K562 (cell line): Measurements from ENCODE around the gene DVL3. TPM values are rescaled to one million over a fixed set of nuclear protein-coding genes. Genes with fewer than 3 reads are reported as not detected.

Experiments used
- ARNT ChIP-seq, 2 experiments: fragments of 450-650 bp; IDR thresholded peaks; 2 replicates each; pipeline ENCODE4 v1.6.1; 2016; ENCODE audit warnings: mild to moderate bottlenecking in 1 of 2
- BRD9 ChIP-seq: fragments of 450-650 bp; IDR thresholded peaks from 2 replicates; pipeline ENCODE4 v1.6.1; 2018; ENCODE audit warnings: low read depth; ENCODE audit not compliant: partially characterized antibody
- CBFA2T3 ChIP-seq: fragments of 450-650 bp; IDR thresholded peaks from 2 replicates; pipeline ENCODE4 v1.6.1; 2017
- KDM1A ChIP-seq, 2 experiments: fragments of 450-650 bp; IDR thresholded peaks; 2 replicates each; pipeline ENCODE4 v1.6.1; 2016; ENCODE audit warnings: mild to moderate bottlenecking in 2 of 2
- RAD51 ChIP-seq: fragments of 450-650 bp; IDR thresholded peaks from 2 replicates; pipeline ENCODE4 v1.7.1; 2016; ENCODE audit warnings: low read depth, mild to moderate bottlenecking, borderline replicate concordance
- SIN3A ChIP-seq, 2 experiments: fragments of 150-350 bp in 1 of 2; IDR thresholded peaks; 2 replicates each; pipeline ENCODE4 v1.6.1; 2011 to 2016; ENCODE audit warnings: borderline replicate concordance in 2 of 2, low read depth in 2 of 2, low read length in 2 of 2, mild to moderate bottlenecking in 2 of 2, moderate library complexity in 2 of 2; ENCODE audit not compliant: control insufficient read depth in 1 of 2
- SMARCE1 ChIP-seq: fragments of 450-650 bp; IDR thresholded peaks from 2 replicates; pipeline ENCODE4 v1.7.1; 2016; ENCODE audit warnings: mild to moderate bottlenecking
- polyA plus RNA-seq, 8 experiments: library from polyadenylated mRNA; depleted of rRNA in 4 of 8; stranded (reverse) in 5 of 8; unstranded in 3 of 8; fragments of >200 nt; fragmentation: Nextera tagmentation in 2 of 8; fragmentation: Illumina TruSeq in 1 of 8; extraction: Ambion mirVana in 2 of 8; extraction: Trizol in 1 of 8; gene quantifications; 2 replicates each; pipeline versions ENCODE4 v1.2.1 to v1.2.3, GENCODE V29; 2011 to 2014; ENCODE audit warnings: inconsistent platforms in 1 of 8, missing spikeins in 1 of 8
- total RNA-seq, 7 experiments: library from RNA; depleted of rRNA in 6 of 7; stranded (reverse); fragments of >200 nt in 6 of 7; fragmentation: Illumina TruSeq in 2 of 7; extraction: Trizol in 2 of 7; gene quantifications; 2 replicates each; pipeline versions ENCODE4 v1.2.1 to v1.2.3, GENCODE V29; 2011 to 2021; ENCODE audit warnings: low replicate concordance in 1 of 7
- TF ChIP-seq, protein P1 (sequence below): fragments of 450-650 bp; IDR thresholded peaks from 2 replicates; pipeline ENCODE4 v1.6.1; 2018; ENCODE audit warnings: mild to moderate bottlenecking, low read depth; ENCODE audit not compliant: partially characterized antibody
- TF ChIP-seq, protein P2 (sequence below): sonication (generic); formaldehyde crosslinking; IDR thresholded peaks from 2 replicates; pipeline ENCODE4 v1.9.0; 2022; ENCODE audit warnings: mild to moderate bottlenecking, missing genetic modification reagents
- TF ChIP-seq, protein P3 (sequence below): fragments of 450-650 bp; IDR thresholded peaks from 2 replicates; pipeline ENCODE4 v1.6.1; 2016
- TF ChIP-seq, protein P4 (sequence below), 3 experiments: IDR thresholded peaks in 2 of 3; conservative IDR thresholded peaks in 1 of 3; 2 replicates each; pipeline ENCODE4 v1.5.1; 2011 to 2012; ENCODE audit warnings: low read length in 3 of 3, mild to moderate bottlenecking in 3 of 3, control low read depth in 2 of 3, improper control_type of control experiment in 1 of 3, inconsistent platforms in 1 of 3, low read depth in 1 of 3, mixed read lengths in 1 of 3, moderate library complexity in 1 of 3; ENCODE audit not compliant: insufficient read depth in 2 of 3

The DVL3 gene
- total and polyA plus RNA-seq, 9 of the 15 experiments (the other 6 are each of a cell fraction or from before 2014, with no cell fraction given), result 3.1 to 57.9 (median 20.1) TPM

DNA sequence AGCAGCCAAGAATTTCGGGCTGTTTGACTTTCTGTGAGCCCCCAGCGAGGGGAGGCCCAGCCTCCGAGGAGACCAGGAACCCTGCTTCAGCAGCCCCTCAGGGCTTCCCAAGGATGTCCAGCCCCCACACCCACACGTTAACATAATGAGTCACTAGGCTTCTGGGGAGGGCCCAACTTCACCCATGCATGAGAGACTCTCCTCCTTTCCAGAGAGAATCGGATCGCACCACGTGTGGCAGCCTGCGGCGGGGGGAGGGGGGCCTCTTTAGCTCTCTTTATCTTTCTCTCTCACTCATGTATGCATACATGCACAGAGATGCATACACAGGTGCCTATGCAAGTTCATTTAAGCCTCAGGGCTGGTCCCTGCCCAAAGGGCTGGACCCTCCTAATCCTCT is 16.4 kb downstream of the DVL3 start (continued):
- TF ChIP-seq, protein P1, sequence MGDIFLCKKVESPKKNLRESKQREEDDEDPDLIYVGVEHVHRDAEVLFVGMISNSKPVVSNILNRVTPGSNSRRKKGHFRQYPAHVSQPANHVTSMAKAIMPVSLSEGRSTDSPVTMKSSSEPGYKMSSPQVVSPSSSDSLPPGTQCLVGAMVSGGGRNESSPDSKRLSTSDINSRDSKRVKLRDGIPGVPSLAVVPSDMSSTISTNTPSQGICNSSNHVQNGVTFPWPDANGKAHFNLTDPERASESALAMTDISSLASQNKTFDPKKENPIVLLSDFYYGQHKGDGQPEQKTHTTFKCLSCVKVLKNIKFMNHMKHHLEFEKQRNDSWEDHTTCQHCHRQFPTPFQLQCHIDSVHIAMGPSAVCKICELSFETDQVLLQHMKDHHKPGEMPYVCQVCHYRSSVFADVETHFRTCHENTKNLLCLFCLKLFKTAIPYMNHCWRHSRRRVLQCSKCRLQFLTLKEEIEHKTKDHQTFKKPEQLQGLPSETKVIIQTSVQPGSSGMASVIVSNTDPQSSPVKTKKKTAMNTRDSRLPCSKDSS, result no peak
- no peak for TF ChIP-seq BRD9
- TF ChIP-seq, protein P2, sequence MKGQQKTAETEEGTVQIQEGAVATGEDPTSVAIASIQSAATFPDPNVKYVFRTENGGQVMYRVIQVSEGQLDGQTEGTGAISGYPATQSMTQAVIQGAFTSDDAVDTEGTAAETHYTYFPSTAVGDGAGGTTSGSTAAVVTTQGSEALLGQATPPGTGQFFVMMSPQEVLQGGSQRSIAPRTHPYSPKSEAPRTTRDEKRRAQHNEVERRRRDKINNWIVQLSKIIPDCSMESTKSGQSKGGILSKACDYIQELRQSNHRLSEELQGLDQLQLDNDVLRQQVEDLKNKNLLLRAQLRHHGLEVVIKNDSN (CRISPR knock-in tag), result peak; percentile 87
- no peak for TF ChIP-seq KDM1A (IDR thresholded peaks at IDR 0.05)
- TF ChIP-seq, protein P3, sequence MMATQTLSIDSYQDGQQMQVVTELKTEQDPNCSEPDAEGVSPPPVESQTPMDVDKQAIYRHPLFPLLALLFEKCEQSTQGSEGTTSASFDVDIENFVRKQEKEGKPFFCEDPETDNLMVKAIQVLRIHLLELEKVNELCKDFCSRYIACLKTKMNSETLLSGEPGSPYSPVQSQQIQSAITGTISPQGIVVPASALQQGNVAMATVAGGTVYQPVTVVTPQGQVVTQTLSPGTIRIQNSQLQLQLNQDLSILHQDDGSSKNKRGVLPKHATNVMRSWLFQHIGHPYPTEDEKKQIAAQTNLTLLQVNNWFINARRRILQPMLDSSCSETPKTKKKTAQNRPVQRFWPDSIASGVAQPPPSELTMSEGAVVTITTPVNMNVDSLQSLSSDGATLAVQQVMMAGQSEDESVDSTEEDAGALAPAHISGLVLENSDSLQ, result no peak
- TF ChIP-seq SIN3A (IDR thresholded peaks at IDR 0.05; ENCODE audit: borderline replicate concordance in 2 of 2, control insufficient read depth in 1 of 2, low read depth in 2 of 2, low read length in 2 of 2), result peak in 1 of 2 experiments; percentile 65; a peak in 1 of 4 replicates
- peak; percentile 71 for TF ChIP-seq CBFA2T3
- TF ChIP-seq, protein P4, sequence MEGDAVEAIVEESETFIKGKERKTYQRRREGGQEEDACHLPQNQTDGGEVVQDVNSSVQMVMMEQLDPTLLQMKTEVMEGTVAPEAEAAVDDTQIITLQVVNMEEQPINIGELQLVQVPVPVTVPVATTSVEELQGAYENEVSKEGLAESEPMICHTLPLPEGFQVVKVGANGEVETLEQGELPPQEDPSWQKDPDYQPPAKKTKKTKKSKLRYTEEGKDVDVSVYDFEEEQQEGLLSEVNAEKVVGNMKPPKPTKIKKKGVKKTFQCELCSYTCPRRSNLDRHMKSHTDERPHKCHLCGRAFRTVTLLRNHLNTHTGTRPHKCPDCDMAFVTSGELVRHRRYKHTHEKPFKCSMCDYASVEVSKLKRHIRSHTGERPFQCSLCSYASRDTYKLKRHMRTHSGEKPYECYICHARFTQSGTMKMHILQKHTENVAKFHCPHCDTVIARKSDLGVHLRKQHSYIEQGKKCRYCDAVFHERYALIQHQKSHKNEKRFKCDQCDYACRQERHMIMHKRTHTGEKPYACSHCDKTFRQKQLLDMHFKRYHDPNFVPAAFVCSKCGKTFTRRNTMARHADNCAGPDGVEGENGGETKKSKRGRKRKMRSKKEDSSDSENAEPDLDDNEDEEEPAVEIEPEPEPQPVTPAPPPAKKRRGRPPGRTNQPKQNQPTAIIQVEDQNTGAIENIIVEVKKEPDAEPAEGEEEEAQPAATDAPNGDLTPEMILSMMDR (IDR thresholded peaks at IDR 0.05 in 2 of 3, conservative IDR thresholded peaks at IDR 0.05 in 1 of 3; ENCODE audit: insufficient read depth in 2 of 3, low read depth in 1 of 3, low read length in 3 of 3), result no peak
- TF ChIP-seq ARNT (IDR thresholded peaks at IDR 0.05), result no peak
- peak; percentile 37; the same call in 1 of the 2 replicates for TF ChIP-seq RAD51
- no peak for TF ChIP-seq SMARCE1
